ENCODE data around the gene CCDC39.

Gene CCDC39

GRCh38 chr3:180570238-180570637 is 109.1 kb downstream of the CCDC39 start:
- no peaks in the 10 kb centered on the region; the same call in 1 of the 2 replicates for H3K27me3 ChIP-seq (ENCODE audit: insufficient read depth, low read length)
- H3K36me3 ChIP-seq (ENCODE audit: insufficient read depth, low read length) = no peaks in the 10 kb centered on the region
- no peaks in the 10 kb centered on the region for H3K9me3 ChIP-seq (ENCODE audit: low read length)
- no peak overlapping the region for H3K4me3 ChIP-seq (ENCODE audit: low read depth, low read length, poor library complexity, severe bottlenecking)
- no peak overlapping the region for H3K9ac ChIP-seq (ENCODE audit: low read length)
- H3K4me2 ChIP-seq (ENCODE audit: low read length) = peak overlapping the region; percentile 1; the same call in 1 of the 2 replicates
- TF ChIP-seq CTCF (IDR thresholded peaks at IDR 0.05; ENCODE audit: low read length) (no peak), EZH2 (IDR thresholded peaks at IDR 0.05; ENCODE audit: borderline replicate concordance, low read length) (no peak)
- H4K20me1 ChIP-seq (ENCODE audit: insufficient read depth, low read length) = no peaks in the 10 kb centered on the region
- H3K79me2 ChIP-seq (ENCODE audit: insufficient read depth, low read length) = no peaks in the 10 kb centered on the region
- no peaks in the 10 kb centered on the region for H3K9me2 ChIP-seq (ENCODE audit: low read depth, low read length)
- H2AFZ ChIP-seq (ENCODE audit: low read length) = no peak overlapping the region
- H3K27ac ChIP-seq (ENCODE audit: low read depth, low read length, poor library complexity, severe bottlenecking) = no peak overlapping the region
- H3K4me1 ChIP-seq (ENCODE audit: insufficient read depth, low read length, severe bottlenecking) = peaks cover 14% of the 10 kb centered on the region
- no peaks in the 10 kb centered on the region for H3F3A ChIP-seq (ENCODE audit: insufficient read depth, low read length)

DNA sequence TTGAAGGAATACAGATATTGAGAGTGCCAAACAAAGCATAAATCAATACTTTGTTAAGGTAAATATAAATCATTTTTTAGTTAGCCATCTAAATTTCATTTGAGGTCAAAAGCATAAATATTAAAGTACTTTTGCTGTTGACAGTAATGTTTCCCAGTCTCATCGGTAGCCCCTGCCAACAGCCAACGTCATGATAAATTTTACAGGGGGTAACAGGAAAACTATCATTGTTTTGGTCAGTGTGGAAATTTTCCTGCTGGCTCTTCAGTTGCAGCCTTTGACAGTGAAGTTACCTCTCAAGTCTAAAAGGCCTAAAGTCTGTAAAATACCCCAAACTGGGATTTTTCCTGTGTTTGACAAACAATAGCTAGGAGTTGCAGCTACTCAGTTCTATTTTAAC is 114.6 kb downstream of the CCDC39 start:
- Histone ChIP-seq H3K36me3 (ENCODE audit: insufficient read depth, low read length) (no peaks in the 10 kb centered on the region), H3F3A (ENCODE audit: insufficient read depth, low read length) (no peaks in the 10 kb centered on the region), H3K9ac (ENCODE audit: low read length) (no peak overlapping the region), H3K79me2 (ENCODE audit: insufficient read depth, low read length) (no peaks in the 10 kb centered on the region), H3K27ac (ENCODE audit: low read depth, low read length, poor library complexity, severe bottlenecking) (no peak overlapping the region), H3K4me1 (ENCODE audit: insufficient read depth, low read length, severe bottlenecking) (no peaks in the 10 kb centered on the region), H2AFZ (ENCODE audit: low read length) (no peak overlapping the region), H3K4me2 (ENCODE audit: low read length) (no peak overlapping the region), H3K9me2 (ENCODE audit: low read depth, low read length) (no peaks in the 10 kb centered on the region), H4K20me1 (ENCODE audit: insufficient read depth, low read length) (no peaks in the 10 kb centered on the region), H3K9me3 (ENCODE audit: low read length) (no peaks in the 10 kb centered on the region), H3K27me3 (ENCODE audit: insufficient read depth, low read length) (no peaks in the 10 kb centered on the region; the same call in 1 of the 2 replicates), H3K4me3 (ENCODE audit: low read depth, low read length, poor library complexity, severe bottlenecking) (no peak overlapping the region)
- TF ChIP-seq EZH2 (IDR thresholded peaks at IDR 0.05; ENCODE audit: borderline replicate concordance, low read length) (no peak), CTCF (IDR thresholded peaks at IDR 0.05; ENCODE audit: low read length) (no peak)
